ENCODE measurements around the gene SLC6A20. TPM values are rescaled to one million over a fixed set of nuclear protein-coding genes. Genes with fewer than 3 reads are reported as not detected.

SLC6A20 gene
- total and polyA plus RNA-seq, 2 experiments from 2014 or later = 0.05 to 0.14 TPM

DNA sequence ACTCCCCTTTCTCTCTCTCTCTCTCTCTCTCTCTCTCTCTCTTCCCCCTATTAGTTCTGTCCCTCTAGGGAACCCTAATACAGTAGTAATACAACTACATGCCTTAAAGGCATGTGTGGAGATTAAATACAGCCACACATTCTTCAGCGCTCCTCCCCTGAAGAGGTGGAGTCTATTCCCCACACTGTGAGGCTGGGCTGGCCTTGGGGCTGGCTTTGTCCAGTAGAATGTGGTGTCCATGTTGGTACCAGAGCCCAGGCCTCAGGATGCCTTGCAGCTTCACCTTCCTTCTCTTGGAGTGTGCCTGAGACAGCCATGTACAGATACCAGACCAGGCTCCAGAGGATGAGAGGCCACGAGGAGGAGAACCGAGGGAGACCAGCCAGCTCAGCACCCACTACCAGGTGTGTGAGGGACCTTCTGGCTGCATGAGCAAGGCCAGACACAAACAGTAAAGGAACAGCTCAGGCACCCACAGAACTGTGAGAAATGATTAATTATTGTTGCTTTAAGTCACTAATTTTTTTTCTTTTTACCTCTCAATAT is 10.7 kb downstream of the SLC6A20 start:
- no peak overlapping the region for H3K27ac ChIP-seq (ENCODE audit: low read depth)
- H3K4me1 ChIP-seq (ENCODE audit: insufficient read depth) = peaks cover under 1% of the 10 kb centered on the region; the same call in 1 of the 2 replicates
- H3K4me3 ChIP-seq = no peak overlapping the region
- H4K20me1 ChIP-seq (replicated peaks; ENCODE audit: insufficient read depth) = no peaks in the 10 kb centered on the region
- no peaks in the 10 kb centered on the region for H3K27me3 ChIP-seq (ENCODE audit: insufficient read depth)
- no peaks in the 10 kb centered on the region for H3K79me2 ChIP-seq (replicated peaks; ENCODE audit: insufficient read depth)
- H3F3A ChIP-seq (replicated peaks; ENCODE audit: low read depth) = no peaks in the 10 kb centered on the region
- H3K36me3 ChIP-seq (ENCODE audit: insufficient read depth) = no peaks in the 10 kb centered on the region
- Mint-ChIP-seq H3K27ac (no peak overlapping the region), H3K4me1 (peaks cover 3% of the 10 kb centered on the region), H3K27me3 (ENCODE audit: insufficient read depth, low read depth, poor library complexity) (no peaks in the 10 kb centered on the region), H3K4me3 (no peak overlapping the region), H3K9me3 (peaks cover 20% of the 10 kb centered on the region; the same call in 2 of the 3 replicates), H3K36me3 (ENCODE audit: low read depth) (peaks cover 8% of the 10 kb centered on the region; the same call in 2 of the 3 replicates)
- no peak for ATAC-seq
- TF ChIP-seq CTCF (conservative IDR thresholded peaks at IDR 0.05; ENCODE audit: low read depth in 2 of 2) (no peak), ZNF114 (CRISPR knock-in tag; IDR thresholded peaks at IDR 0.05) (no peak), CREB1 (CRISPR knock-in tag; IDR thresholded peaks at IDR 0.05; ENCODE audit: low read depth) (no peak), REST (IDR thresholded peaks at IDR 0.05; ENCODE audit: unreplicated experiment) (no peak), JUNB (IDR thresholded peaks at IDR 0.05; ENCODE audit: unreplicated experiment) (no peak), EZH2phosphoT487 (IDR thresholded peaks at IDR 0.05; ENCODE audit: unreplicated experiment) (no peak), ETS1 (IDR thresholded peaks at IDR 0.05) (no peak), STAT1 (IDR thresholded peaks at IDR 0.05; ENCODE audit: unreplicated experiment) (no peak), ZNF462 (CRISPR knock-in tag; IDR thresholded peaks at IDR 0.05) (no peak), ZNF331 (CRISPR knock-in tag; IDR thresholded peaks at IDR 0.05; ENCODE audit: low read depth) (no peak), NANOG (IDR thresholded peaks at IDR 0.05; ENCODE audit: borderline replicate concordance) (no peak), POLR2AphosphoS5 (IDR thresholded peaks at IDR 0.05; ENCODE audit: low read depth) (no peak), EZH2 (IDR thresholded peaks at IDR 0.05; ENCODE audit: low read depth, unreplicated experiment) (no peak)
- no peak for DNase-seq (ENCODE audit: low spot score)
- 0 out of 2 replicates have a peak, but pooled peaks cover 12% of the 10 kb centered on the region for H3K9me2 ChIP-seq (ENCODE audit: insufficient read depth)
- no peak overlapping the region for H3K4me2 ChIP-seq
- H2AFZ ChIP-seq = no peak overlapping the region
